Measurements from ENCODE around the gene RPP25L.

RPP25L gene

DNA sequence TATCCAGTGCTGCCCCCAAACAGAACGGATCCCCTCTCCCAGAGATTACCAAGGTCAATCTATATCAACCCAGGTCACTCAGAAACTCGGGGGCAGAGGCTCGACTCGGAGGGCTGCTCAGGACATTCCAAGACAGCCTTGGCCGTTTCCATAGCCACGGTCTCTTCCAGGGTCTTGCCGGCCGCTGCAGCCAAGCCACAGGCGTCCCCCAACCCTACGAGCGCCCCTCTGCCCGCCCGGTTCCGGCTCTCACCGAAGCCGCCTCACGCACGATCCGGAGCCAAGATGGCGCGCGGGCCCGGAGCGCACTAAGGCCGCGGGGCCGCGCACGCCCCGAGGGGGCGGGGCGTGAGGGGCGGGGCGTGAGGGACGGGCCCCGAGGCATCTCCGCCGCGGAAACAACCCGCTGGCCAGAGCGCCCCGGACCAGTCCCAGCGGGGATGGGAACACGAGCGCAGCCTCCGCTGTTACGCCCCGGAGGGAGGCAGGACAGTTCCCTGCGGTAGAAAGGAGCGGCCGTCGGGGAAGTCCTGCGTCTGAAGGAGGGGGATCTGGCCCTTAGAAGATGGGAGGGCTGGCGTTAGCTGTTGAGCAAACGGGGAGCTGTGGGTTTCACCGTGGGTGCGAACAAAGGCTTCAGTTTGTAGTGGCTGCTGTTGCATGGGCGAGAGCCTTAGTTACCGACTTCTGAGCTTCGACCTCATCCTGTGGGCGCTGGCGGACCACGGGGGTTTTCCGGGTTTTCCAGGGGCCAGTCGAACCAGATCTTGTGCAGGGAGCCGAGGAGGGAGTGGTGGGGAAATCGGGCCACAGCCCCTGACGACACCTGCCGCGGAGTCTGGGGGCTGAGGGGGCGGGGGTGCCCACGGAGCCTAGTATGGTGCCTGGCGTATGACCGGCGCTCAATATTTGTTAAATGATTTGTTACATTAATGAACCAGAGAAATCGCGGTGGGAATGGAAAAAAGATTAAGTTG lies at the start of gene RPP25L:
TSS of gene RPP25L (minus strand) at position 287 of the 977 bp plus-strand sequence. CDS start 801 bp downstream, outside the sequence.
- H3K27me3 ChIP-seq (replicated peaks; ENCODE audit: control insufficient read depth, insufficient read depth, low read length): no peaks in the 10 kb centered on the region
- peaks cover 14% of the 10 kb centered on the region for H3K36me3 ChIP-seq (ENCODE audit: control insufficient read depth, insufficient read depth, low read length)
- H3K4me3 ChIP-seq (replicated peaks; ENCODE audit: low read depth, low read length): peak within 1 kb of the TSS; percentile 80
- peak; percentile 91 for DNase-seq (ENCODE audit: extremely low read depth, insufficient read length)
- no peak for TF ChIP-seq CTCF (IDR thresholded peaks at IDR 0.05; ENCODE audit: insufficient read depth, low read length, poor library complexity, severe bottlenecking)

DNA sequence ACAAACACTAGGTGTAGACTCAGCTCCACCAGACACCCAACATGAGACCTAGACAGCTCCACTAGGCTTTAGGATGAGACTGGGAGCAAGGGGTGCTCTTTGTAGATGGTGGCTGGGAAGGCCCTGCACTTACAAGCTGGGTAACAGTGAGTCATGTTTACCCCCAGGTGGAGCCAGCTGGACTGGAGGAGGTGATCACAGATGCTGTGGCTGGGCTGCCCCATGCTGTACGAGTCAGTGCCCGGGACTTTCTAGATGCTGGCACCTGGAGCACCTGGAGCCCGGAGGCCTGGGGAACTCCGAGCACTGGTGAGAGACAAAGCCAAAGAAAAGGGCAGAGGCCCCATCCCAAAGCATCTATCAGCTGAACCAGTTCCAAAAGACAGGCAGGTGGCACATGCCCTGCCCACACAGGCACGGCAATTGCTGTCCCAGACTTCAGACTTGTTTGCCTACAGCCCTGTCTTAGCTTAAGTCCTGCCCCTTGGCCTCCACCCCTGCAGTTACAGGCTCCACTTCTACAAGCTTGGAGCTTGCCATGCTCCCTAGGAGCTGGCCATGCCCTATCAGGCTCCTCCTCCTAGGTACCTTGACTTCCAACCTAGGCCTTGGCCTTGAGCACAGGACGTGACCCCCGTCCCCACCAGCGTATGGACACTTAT lies 47.8 kb upstream of the RPP25L start:
- no peak for DNase-seq (ENCODE audit: extremely low read depth, insufficient read length)
- H3K4me3 ChIP-seq (replicated peaks; ENCODE audit: low read depth, low read length): no peak overlapping the region

DNA sequence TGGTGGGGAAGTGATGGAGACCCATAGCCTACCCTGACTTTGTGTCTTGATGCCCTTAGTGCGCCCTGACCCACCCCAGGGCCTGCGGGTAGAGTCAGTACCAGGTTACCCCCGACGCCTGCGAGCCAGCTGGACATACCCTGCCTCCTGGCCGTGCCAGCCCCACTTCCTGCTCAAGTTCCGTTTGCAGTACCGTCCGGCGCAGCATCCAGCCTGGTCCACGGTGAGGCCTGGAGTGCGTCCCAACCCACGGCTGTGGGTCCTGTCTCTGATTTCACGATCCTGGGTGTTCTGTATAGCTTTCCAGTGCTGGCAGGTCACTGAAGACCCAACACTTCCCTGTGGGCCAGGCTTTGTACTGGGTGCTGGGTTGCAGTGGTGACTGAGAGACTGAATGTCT lies 46.6 kb upstream of the RPP25L start:
- no peak for DNase-seq (ENCODE audit: extremely low read depth, insufficient read length)
- no peak for TF ChIP-seq CTCF (IDR thresholded peaks at IDR 0.05; ENCODE audit: insufficient read depth, low read length, poor library complexity, severe bottlenecking)
- Histone ChIP-seq H3K27me3 (replicated peaks; ENCODE audit: control insufficient read depth, insufficient read depth, low read length) (no peaks in the 10 kb centered on the region), H3K4me3 (replicated peaks; ENCODE audit: low read depth, low read length) (no peak overlapping the region), H3K36me3 (ENCODE audit: control insufficient read depth, insufficient read depth, low read length) (no peaks in the 10 kb centered on the region)

More for the DNA sequence above, 47.8 kb upstream of the RPP25L start:
- Histone ChIP-seq H3K36me3 (ENCODE audit: control insufficient read depth, insufficient read depth, low read length) (no peaks in the 10 kb centered on the region), H3K27me3 (replicated peaks; ENCODE audit: control insufficient read depth, insufficient read depth, low read length) (no peaks in the 10 kb centered on the region)
- TF ChIP-seq CTCF (IDR thresholded peaks at IDR 0.05; ENCODE audit: insufficient read depth, low read length, poor library complexity, severe bottlenecking): no peak

- no peak for DNase-seq (ENCODE audit: extremely low read depth, insufficient read length)
Measured at GRCh38 chr9:34656992-34657391, 45.1 kb upstream of the RPP25L start.

GRCh38 chr9:34655394-34655793 lies 43.5 kb upstream of the RPP25L start:
- DNase-seq (ENCODE audit: extremely low read depth, insufficient read length): no peak
- TF ChIP-seq CTCF (IDR thresholded peaks at IDR 0.05; ENCODE audit: insufficient read depth, low read length, poor library complexity, severe bottlenecking): no peak
- Histone ChIP-seq H3K4me3 (replicated peaks; ENCODE audit: low read depth, low read length) (no peak overlapping the region), H3K27me3 (replicated peaks; ENCODE audit: control insufficient read depth, insufficient read depth, low read length) (no peaks in the 10 kb centered on the region), H3K36me3 (ENCODE audit: control insufficient read depth, insufficient read depth, low read length) (peaks cover 3% of the 10 kb centered on the region; the same call in 1 of the 2 replicates)

More at GRCh38 chr9:34656992-34657391, 45.1 kb upstream of the RPP25L start:
- H3K4me3 ChIP-seq (replicated peaks; ENCODE audit: low read depth, low read length): no peak overlapping the region
- TF ChIP-seq CTCF (IDR thresholded peaks at IDR 0.05; ENCODE audit: insufficient read depth, low read length, poor library complexity, severe bottlenecking): no peak
- no peaks in the 10 kb centered on the region for H3K36me3 ChIP-seq (ENCODE audit: control insufficient read depth, insufficient read depth, low read length)
- H3K27me3 ChIP-seq (replicated peaks; ENCODE audit: control insufficient read depth, insufficient read depth, low read length): no peaks in the 10 kb centered on the region
